ENCODE results near the gene STK17A.

STK17A gene

GRCh38 chr7:43582503-43583423, at the start of gene STK17A:
Gene STK17A (plus strand): TSS chr7:43583108. CDS start chr7:43583244, 136 bp downstream.
- DNase-seq (ENCODE audit: low read depth) = peak; percentile 95
- H3K4me3 ChIP-seq (ENCODE audit: low read length) = peak within 1 kb of the TSS; percentile 90
- TF ChIP-seq, protein P1, sequence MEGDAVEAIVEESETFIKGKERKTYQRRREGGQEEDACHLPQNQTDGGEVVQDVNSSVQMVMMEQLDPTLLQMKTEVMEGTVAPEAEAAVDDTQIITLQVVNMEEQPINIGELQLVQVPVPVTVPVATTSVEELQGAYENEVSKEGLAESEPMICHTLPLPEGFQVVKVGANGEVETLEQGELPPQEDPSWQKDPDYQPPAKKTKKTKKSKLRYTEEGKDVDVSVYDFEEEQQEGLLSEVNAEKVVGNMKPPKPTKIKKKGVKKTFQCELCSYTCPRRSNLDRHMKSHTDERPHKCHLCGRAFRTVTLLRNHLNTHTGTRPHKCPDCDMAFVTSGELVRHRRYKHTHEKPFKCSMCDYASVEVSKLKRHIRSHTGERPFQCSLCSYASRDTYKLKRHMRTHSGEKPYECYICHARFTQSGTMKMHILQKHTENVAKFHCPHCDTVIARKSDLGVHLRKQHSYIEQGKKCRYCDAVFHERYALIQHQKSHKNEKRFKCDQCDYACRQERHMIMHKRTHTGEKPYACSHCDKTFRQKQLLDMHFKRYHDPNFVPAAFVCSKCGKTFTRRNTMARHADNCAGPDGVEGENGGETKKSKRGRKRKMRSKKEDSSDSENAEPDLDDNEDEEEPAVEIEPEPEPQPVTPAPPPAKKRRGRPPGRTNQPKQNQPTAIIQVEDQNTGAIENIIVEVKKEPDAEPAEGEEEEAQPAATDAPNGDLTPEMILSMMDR (IDR thresholded peaks at IDR 0.05; ENCODE audit: insufficient read depth, low read depth, low read length, missing control alignments) = peak; percentile 96

GRCh38 chr7:43533801-43534479, 49.0 kb upstream of the STK17A start:
- H3K4me3 ChIP-seq (ENCODE audit: low read length) = no peak overlapping the region
- TF ChIP-seq, protein P1 (IDR thresholded peaks at IDR 0.05; ENCODE audit: insufficient read depth, low read depth, low read length, missing control alignments) = no peak
- DNase-seq (ENCODE audit: low read depth) = peak; percentile 38

GRCh38 chr7:43535031-43535451, 47.9 kb upstream of the STK17A start:
- DNase-seq (ENCODE audit: low read depth) = peak; percentile 49
- H3K4me3 ChIP-seq (ENCODE audit: low read length) = no peak overlapping the region
- TF ChIP-seq, protein P1 (IDR thresholded peaks at IDR 0.05; ENCODE audit: insufficient read depth, low read depth, low read length, missing control alignments) = no peak

DNA sequence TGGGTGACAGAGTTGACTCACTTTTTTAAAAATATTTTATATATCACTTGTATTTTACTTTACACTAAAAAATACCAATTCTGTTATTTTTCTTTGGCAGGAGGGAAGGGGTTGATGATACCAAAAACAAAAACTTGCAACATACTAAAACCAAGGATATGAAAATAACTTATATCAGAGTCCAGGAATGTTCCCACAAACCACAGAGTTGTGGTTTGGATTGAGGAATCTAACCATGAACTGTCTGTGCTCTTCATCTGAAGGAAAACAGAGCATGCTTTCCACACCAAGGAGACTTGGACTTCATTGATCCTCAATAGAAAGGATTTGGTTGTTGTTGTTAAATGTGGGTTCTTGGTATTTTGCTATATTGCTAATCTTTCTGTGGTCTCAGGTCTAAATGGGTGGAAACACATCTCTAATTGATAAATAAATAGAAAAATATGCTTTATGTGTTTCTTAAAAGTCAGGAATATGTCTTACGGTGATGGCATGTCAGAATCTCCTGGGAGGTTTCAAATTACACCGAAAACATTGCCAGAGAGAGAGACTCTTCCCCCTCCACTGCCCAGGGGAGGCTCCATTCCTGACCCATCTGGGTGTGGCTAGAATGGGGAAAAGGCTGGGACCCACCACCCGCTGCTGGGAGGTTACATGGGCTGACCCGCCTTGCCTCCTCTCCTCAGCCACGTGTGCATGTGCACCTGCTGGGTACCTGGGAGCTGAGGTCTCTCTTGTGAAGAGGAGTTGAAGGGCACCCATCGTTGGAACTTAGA, 46.9 kb upstream of the STK17A start:
- TF ChIP-seq, protein P1 (IDR thresholded peaks at IDR 0.05; ENCODE audit: insufficient read depth, low read depth, low read length, missing control alignments) = no peak
- H3K4me3 ChIP-seq (ENCODE audit: low read length) = no peak overlapping the region
- DNase-seq (ENCODE audit: low read depth) = peak; percentile 82

GRCh38 chr7:43536773-43537172, 46.1 kb upstream of the STK17A start:
- no peak for DNase-seq (ENCODE audit: low read depth)
- TF ChIP-seq, protein P1 (IDR thresholded peaks at IDR 0.05; ENCODE audit: insufficient read depth, low read depth, low read length, missing control alignments) = no peak
- no peak overlapping the region for H3K4me3 ChIP-seq (ENCODE audit: low read length)

DNA sequence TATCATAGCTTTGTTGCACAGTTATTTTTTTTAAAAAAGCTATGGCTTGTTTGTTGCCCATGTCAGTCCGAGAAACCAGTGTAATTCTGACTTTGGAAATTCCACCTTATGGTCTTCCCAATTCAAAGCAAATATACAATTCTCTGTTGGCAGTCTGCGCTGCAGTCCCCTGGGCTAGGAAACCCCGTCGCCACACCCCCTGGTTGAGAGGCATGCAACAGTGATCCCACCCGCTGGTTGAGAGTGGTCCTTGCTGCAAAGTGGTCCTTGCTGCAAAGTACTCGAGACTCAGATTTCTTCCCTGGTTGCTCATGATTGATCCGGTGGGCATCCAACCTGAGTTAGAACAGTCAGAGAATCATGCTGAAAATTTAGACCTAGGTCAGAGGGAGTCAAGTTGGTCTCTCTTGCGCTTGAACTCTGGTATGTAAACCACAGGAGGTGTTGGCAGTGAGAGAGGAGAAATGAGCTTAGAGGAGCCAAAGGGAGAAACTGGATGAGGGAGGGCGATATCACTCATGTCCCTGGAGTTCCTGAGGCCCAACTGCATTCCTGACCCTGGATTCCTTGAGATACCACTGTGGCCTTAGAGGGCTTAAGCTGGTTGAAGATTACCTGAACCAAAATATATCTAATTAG, 45.0 kb upstream of the STK17A start:
- H3K4me3 ChIP-seq (ENCODE audit: low read length) = no peak overlapping the region
- DNase-seq (ENCODE audit: low read depth) = no peak
- TF ChIP-seq, protein P1 (IDR thresholded peaks at IDR 0.05; ENCODE audit: insufficient read depth, low read depth, low read length, missing control alignments) = no peak
